Activated B cell treated with CpG ODN at 0.5 μM for 24 hours (primary cell): Measurements from ENCODE around the gene GOLGA6L26. TPM values are rescaled to one million over a fixed set of nuclear protein-coding genes. Genes with fewer than 3 reads are reported as not detected.
"Not testable (repeated sequence)": the region's sequence is repeated elsewhere in the genome, so short reads cannot be mapped to it uniquely, and the experiment has no call there.

ENCODE experiments used
- ATAC-seq: fragments of 200-7000 bp; cut with Tn5 transposase; one replicate; pipeline ENCODE4 v1.10.0; 2021; ENCODE audit warnings: low read depth, mild to moderate bottlenecking, moderate library complexity
- CTCF ChIA-PET: fragments of 350-600 bp; sonication (Branson Sonifier 250); formaldehyde crosslinking; loops from one replicate; lab custom pipeline; 2021; ENCODE audit warnings: antibody characterized with exemption; lab: Charles Lee
- POLR2A ChIA-PET: fragments of 350-600 bp; sonication (Branson Sonifier 250); formaldehyde crosslinking; loops from one replicate; lab custom pipeline; 2021; ENCODE audit warnings: antibody characterized with exemption; lab: Charles Lee
- DNase-seq: peaks from one replicate; pipeline ENCODE4 v3.0.0; 2022
- H3K27ac Mint-ChIP-seq: one replicate; pipeline ENCODE4 v1.8.0; 2020; ENCODE audit warnings: mixed read lengths
- H3K27me3 Mint-ChIP-seq: one replicate; pipeline ENCODE4 v1.8.0; 2021; ENCODE audit warnings: mixed read lengths
- H3K36me3 Mint-ChIP-seq: one replicate; pipeline ENCODE4 v1.8.0; 2021; ENCODE audit warnings: low read depth, mixed read lengths
- H3K4me1 Mint-ChIP-seq: one replicate; pipeline ENCODE4 v1.8.0; 2021; ENCODE audit warnings: mixed read lengths
- H3K4me3 Mint-ChIP-seq: one replicate; pipeline ENCODE4 v1.8.0; 2020; ENCODE audit warnings: mild to moderate bottlenecking, mixed read lengths
- H3K9me3 Mint-ChIP-seq: one replicate; pipeline ENCODE4 v1.8.0; 2020; ENCODE audit warnings: mixed read lengths
- intact Hi-C: fragments of 100-400 bp; cut with micrococcal nuclease; formaldehyde crosslinking; loops from one replicate; pipeline ENCODE4 v1.15.1; 2024
- total RNA-seq: library from RNA; stranded (reverse); gene quantifications from 2 replicates; pipeline ENCODE4 v1.2.3, GENCODE V29; 2022
- TF ChIP-seq, protein P1 (sequence below): fragments of 200-600 bp; IDR thresholded peaks from one replicate; pipeline ENCODE4 v1.8.0; 2022; ENCODE audit warnings: antibody characterized with exemption, mild to moderate bottlenecking

The GOLGA6L26 gene
- total RNA-seq: not detected in 2 replicates

DNA sequence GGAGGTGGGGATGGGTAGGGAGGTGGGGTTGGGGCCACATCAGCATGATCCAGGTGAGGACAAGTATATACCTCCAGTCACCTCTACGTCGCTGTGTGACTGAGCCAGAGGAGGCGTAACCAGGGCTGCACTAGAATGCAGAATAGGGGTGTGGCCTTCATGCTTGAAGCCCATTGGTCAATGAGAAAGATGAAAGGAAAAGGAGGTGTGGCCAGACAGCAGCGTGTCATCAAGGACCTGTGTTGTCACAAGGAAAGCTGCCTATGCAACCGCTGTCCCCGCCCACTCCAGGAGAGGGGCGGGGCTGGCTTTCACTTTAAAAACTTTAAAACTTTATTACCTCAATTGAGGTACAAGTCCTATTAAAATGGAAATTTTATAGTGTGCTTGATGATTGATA is at the start of gene GOLGA6L26:
Gene GOLGA6L26, minus strand, starts transcription at position 101 of the 400 bp plus-strand sequence. Its CDS starts 61 bp downstream, at position 40.
- H3K4me1 Mint-ChIP-seq, DNase-seq, H3K27ac Mint-ChIP-seq, H3K36me3 Mint-ChIP-seq, intact Hi-C loops, POLR2A ChIA-PET, ATAC-seq, H3K27me3 Mint-ChIP-seq, H3K9me3 Mint-ChIP-seq, CTCF ChIA-PET, H3K4me3 Mint-ChIP-seq: not testable (repeated sequence)

DNA sequence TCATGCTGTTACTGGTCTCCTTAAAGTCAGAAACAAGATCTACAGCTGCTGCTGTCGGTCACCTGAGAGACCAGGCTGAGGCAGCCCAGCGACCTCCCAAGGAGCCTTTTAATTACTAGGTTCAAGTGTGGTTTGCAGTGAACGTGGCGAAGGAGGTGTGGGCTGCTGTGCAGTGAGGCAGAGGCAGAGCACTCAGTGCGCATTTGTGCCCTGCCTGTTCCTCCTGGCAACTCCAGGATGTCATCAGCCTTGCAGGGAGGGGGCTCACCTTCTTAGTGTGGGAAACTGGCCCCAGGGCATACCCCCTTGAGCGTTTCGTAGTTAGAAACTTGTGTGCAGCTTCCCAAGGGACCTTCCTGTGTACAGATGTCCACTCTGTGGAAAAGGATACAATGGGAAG is 47.2 kb upstream of the GOLGA6L26 start:
- ATAC-seq, H3K36me3 Mint-ChIP-seq, DNase-seq, H3K4me1 Mint-ChIP-seq, H3K9me3 Mint-ChIP-seq, CTCF ChIA-PET, intact Hi-C loops, H3K27me3 Mint-ChIP-seq, H3K27ac Mint-ChIP-seq, POLR2A ChIA-PET, H3K4me3 Mint-ChIP-seq: not testable (repeated sequence)

DNA sequence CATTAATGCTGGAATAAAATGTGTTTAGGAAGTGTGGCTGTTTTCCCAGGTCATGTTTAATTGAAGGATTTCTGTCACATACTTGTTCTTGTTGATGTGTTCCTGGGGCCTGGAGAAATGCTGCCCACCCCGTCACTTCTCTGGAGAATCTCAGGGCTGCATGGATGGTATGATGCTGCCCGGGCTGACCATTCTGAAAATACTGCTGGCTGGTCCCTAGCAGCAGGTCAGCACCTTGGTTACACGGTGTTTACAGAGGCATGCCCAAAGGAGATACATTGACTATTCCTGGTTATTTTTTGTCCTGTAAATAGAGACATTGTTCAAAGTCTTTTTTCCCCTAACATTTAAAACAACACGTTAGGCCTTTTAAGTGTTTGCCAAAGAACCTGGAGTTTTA is 46.7 kb upstream of the GOLGA6L26 start:
- H3K36me3 Mint-ChIP-seq, DNase-seq, H3K27ac Mint-ChIP-seq, H3K4me3 Mint-ChIP-seq, CTCF ChIA-PET, intact Hi-C loops, H3K4me1 Mint-ChIP-seq, H3K9me3 Mint-ChIP-seq, ATAC-seq, POLR2A ChIA-PET, H3K27me3 Mint-ChIP-seq: not testable (repeated sequence)

GRCh38 chr15:23378946-23379345 is 45.0 kb upstream of the GOLGA6L26 start:
- intact Hi-C loops, H3K9me3 Mint-ChIP-seq, H3K27ac Mint-ChIP-seq: not testable (repeated sequence)

GRCh38 chr15:23374226-23374625 is 40.2 kb upstream of the GOLGA6L26 start:
- intact Hi-C loops, H3K9me3 Mint-ChIP-seq, H3K4me1 Mint-ChIP-seq: not testable (repeated sequence)

More at GRCh38 chr15:23378946-23379345, 45.0 kb upstream of the GOLGA6L26 start:
- H3K27me3 Mint-ChIP-seq, H3K36me3 Mint-ChIP-seq, H3K4me3 Mint-ChIP-seq, DNase-seq, POLR2A ChIA-PET, CTCF ChIA-PET, ATAC-seq, H3K4me1 Mint-ChIP-seq: not testable (repeated sequence)

DNA sequence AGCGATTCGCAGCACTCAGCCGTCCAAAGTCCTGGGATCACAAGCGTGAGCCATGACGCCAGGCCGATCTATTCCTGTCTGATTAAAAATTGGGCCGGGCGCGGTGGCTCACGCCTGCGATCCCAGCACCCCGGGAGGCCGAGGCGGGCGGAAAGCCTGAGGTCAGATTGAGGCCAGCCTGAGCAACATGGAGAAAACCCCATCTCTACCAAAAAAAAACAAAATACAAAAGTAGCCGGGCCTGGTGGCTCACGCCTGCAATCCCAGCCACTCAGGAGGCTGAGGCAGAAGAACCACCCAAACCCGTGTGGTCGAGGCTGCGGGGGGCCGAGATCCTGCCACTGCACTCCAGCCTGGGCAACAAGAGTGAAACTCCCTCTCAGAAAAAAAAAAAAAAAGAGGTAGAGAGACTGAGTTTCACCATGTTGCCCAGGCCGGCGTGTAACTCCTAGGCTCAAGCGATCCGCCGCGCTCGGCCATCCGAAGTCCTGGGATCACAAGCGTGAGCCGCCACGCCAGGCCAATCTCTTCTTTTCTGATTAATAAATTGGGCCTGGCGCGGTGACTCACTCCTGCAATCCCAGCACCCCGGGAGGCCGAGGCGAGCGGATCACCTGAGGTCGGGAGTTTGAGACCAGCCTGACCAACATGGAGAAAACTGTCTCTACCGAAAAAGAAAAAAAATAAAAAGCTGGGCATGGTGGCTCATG is 39.0 kb upstream of the GOLGA6L26 start:
- intact Hi-C loops, H3K4me3 Mint-ChIP-seq, H3K27ac Mint-ChIP-seq, H3K36me3 Mint-ChIP-seq, H3K9me3 Mint-ChIP-seq, ATAC-seq, POLR2A ChIA-PET, DNase-seq, H3K4me1 Mint-ChIP-seq, H3K27me3 Mint-ChIP-seq, CTCF ChIA-PET: not testable (repeated sequence)

More at GRCh38 chr15:23374226-23374625, 40.2 kb upstream of the GOLGA6L26 start:
- H3K27me3 Mint-ChIP-seq, CTCF ChIA-PET, DNase-seq, H3K4me3 Mint-ChIP-seq, POLR2A ChIA-PET, H3K36me3 Mint-ChIP-seq, H3K27ac Mint-ChIP-seq, ATAC-seq: not testable (repeated sequence)

DNA sequence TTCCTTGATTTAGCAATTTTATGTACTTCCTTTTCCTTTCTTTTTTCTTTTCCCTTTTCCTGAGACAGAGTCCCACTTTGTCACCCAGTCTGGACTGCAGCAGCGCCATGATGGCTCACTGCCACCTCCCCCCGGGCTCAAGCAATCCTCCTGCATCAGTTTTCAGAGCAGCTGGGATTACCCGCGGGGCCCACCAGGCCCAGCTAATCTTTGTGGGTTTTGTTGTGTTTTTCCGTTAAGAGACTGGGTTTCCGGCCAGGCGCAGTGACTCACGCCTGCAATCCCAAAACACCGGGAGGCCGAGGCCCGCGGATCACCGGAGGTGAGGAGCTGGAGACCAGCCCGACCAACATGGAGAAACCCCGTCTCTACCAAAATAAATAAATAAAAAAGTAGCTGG is 38.3 kb upstream of the GOLGA6L26 start:
- no peak overlapping the region for H3K27ac Mint-ChIP-seq
- no peak for ATAC-seq
- intact Hi-C loops: no loop called here
- no peak for DNase-seq
- H3K4me1 Mint-ChIP-seq: no peaks in the 10 kb centered on the region
- ChIA-PET POLR2A (no interaction called here), CTCF (no interaction called here)
- H3K4me3 Mint-ChIP-seq: no peak overlapping the region
- no peaks in the 10 kb centered on the region for H3K9me3 Mint-ChIP-seq
- H3K27me3 Mint-ChIP-seq: no peaks in the 10 kb centered on the region
- no peaks in the 10 kb centered on the region for H3K36me3 Mint-ChIP-seq
- TF ChIP-seq, protein P1, sequence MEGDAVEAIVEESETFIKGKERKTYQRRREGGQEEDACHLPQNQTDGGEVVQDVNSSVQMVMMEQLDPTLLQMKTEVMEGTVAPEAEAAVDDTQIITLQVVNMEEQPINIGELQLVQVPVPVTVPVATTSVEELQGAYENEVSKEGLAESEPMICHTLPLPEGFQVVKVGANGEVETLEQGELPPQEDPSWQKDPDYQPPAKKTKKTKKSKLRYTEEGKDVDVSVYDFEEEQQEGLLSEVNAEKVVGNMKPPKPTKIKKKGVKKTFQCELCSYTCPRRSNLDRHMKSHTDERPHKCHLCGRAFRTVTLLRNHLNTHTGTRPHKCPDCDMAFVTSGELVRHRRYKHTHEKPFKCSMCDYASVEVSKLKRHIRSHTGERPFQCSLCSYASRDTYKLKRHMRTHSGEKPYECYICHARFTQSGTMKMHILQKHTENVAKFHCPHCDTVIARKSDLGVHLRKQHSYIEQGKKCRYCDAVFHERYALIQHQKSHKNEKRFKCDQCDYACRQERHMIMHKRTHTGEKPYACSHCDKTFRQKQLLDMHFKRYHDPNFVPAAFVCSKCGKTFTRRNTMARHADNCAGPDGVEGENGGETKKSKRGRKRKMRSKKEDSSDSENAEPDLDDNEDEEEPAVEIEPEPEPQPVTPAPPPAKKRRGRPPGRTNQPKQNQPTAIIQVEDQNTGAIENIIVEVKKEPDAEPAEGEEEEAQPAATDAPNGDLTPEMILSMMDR: no peak

DNA sequence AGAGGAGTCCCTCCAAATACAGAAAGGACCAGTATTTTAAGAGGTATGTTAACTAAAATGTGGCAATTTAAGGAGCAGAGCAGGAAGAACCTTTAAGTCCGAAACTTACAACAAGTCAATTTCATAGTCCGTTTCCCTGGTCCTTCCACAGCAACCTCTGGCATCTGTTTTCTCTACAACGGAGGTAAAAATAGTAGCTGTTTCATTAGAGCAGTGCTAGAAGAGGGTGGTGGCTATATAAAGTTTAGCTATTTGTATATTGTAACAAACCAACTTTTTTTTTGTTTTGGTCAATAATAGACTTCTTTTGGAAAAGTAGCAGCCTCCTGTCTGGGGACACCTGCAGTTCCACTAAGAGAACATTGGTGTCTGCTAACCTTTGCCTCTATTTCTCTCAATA is 37.9 kb upstream of the GOLGA6L26 start:
- H3K9me3 Mint-ChIP-seq, POLR2A ChIA-PET, H3K27ac Mint-ChIP-seq, CTCF ChIA-PET, H3K4me1 Mint-ChIP-seq, intact Hi-C loops, DNase-seq, ATAC-seq, H3K4me3 Mint-ChIP-seq, H3K36me3 Mint-ChIP-seq, H3K27me3 Mint-ChIP-seq: not testable (repeated sequence)

DNA sequence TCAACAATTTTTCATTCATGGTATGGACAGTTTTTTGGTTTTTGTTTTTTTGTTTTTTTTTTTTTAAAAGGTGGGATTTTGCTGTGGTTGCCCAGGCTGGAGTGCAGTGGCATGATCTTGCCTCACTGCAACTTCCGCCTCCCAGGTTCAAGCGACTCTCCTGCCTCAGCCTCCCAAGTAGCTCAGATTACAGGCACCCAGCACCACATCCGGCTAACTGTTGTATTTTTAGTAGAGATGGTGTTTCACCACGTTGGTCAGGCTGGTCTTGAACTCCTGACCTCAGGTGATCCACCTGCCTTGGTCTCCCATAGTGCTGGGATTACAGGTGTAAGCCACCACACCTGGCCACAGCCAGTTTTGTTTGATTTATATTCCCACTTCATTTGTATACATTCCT is 37.1 kb upstream of the GOLGA6L26 start:
- H3K27me3 Mint-ChIP-seq, H3K36me3 Mint-ChIP-seq, DNase-seq, CTCF ChIA-PET, H3K4me1 Mint-ChIP-seq, POLR2A ChIA-PET, H3K9me3 Mint-ChIP-seq, H3K4me3 Mint-ChIP-seq, H3K27ac Mint-ChIP-seq, ATAC-seq, intact Hi-C loops: not testable (repeated sequence)
